ENCODE data around the gene EVC2.

DNA sequence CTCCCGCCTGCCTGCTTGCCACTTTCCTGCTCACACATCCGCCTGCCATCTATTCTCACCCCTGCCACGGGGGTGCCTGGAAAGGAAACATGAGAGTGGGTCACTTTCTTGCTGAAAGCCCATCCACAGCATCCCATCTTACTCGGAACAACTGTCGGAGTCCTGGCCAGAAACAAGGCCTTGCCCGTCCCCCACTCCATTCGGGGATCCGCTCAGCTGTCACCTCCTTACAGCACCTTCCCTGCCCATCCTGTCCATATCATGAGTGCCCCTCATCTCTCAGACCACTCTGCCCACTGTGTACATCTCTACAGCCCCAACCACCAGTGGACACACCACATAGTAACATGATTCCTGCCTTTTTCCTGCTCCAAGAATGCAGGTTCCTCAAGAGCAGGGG is 6.4 kb downstream of the EVC2 start:
- TF ChIP-seq, protein P1, sequence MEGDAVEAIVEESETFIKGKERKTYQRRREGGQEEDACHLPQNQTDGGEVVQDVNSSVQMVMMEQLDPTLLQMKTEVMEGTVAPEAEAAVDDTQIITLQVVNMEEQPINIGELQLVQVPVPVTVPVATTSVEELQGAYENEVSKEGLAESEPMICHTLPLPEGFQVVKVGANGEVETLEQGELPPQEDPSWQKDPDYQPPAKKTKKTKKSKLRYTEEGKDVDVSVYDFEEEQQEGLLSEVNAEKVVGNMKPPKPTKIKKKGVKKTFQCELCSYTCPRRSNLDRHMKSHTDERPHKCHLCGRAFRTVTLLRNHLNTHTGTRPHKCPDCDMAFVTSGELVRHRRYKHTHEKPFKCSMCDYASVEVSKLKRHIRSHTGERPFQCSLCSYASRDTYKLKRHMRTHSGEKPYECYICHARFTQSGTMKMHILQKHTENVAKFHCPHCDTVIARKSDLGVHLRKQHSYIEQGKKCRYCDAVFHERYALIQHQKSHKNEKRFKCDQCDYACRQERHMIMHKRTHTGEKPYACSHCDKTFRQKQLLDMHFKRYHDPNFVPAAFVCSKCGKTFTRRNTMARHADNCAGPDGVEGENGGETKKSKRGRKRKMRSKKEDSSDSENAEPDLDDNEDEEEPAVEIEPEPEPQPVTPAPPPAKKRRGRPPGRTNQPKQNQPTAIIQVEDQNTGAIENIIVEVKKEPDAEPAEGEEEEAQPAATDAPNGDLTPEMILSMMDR (IDR thresholded peaks at IDR 0.05): no peak
- TF ChIP-seq POLR2A (IDR thresholded peaks at IDR 0.05): no peak
